ENCODE results near the gene AKR1D1. TPM values are rescaled to one million over a fixed set of nuclear protein-coding genes. Genes with fewer than 3 reads are reported as not detected.

AKR1D1 gene
- total and polyA plus RNA-seq, 2 of the 13 experiments (the other 11 are each of a cell fraction or from before 2014, with no cell fraction given): 6.9 to 37.0 TPM

DNA sequence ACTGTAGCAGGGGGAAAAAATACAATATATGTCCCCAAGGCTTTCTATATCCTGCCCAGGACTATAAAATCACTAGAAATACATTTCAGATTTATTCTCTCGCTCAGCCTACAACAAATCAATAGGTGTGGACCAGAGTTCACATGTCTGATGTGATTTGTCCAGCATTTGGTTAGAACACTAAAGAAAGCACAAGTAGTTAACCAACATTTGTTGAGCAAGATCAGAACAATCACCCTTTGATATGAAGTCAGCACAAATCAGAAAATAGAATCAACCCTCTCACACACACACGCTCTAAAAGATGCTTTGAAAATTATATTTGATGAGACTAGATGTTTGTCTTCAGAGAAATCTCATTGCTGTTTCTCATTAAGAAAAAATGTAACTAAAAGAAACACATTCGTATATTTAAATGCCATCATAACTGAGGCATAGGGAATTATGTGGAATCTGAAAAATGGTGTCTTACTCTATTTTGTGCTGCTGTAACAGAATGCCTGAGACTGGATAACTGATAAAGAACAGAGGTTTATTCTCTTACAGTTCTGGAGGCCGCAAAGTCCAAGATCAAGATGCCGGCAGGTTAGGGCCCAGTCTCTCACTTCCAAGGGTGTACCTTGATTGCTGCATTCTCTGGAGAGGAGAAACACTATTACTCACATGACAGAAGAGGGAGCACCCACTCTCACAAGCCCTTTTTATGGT, 10.5 kb downstream of the AKR1D1 start (continued):
- TF ChIP-seq, protein P1, sequence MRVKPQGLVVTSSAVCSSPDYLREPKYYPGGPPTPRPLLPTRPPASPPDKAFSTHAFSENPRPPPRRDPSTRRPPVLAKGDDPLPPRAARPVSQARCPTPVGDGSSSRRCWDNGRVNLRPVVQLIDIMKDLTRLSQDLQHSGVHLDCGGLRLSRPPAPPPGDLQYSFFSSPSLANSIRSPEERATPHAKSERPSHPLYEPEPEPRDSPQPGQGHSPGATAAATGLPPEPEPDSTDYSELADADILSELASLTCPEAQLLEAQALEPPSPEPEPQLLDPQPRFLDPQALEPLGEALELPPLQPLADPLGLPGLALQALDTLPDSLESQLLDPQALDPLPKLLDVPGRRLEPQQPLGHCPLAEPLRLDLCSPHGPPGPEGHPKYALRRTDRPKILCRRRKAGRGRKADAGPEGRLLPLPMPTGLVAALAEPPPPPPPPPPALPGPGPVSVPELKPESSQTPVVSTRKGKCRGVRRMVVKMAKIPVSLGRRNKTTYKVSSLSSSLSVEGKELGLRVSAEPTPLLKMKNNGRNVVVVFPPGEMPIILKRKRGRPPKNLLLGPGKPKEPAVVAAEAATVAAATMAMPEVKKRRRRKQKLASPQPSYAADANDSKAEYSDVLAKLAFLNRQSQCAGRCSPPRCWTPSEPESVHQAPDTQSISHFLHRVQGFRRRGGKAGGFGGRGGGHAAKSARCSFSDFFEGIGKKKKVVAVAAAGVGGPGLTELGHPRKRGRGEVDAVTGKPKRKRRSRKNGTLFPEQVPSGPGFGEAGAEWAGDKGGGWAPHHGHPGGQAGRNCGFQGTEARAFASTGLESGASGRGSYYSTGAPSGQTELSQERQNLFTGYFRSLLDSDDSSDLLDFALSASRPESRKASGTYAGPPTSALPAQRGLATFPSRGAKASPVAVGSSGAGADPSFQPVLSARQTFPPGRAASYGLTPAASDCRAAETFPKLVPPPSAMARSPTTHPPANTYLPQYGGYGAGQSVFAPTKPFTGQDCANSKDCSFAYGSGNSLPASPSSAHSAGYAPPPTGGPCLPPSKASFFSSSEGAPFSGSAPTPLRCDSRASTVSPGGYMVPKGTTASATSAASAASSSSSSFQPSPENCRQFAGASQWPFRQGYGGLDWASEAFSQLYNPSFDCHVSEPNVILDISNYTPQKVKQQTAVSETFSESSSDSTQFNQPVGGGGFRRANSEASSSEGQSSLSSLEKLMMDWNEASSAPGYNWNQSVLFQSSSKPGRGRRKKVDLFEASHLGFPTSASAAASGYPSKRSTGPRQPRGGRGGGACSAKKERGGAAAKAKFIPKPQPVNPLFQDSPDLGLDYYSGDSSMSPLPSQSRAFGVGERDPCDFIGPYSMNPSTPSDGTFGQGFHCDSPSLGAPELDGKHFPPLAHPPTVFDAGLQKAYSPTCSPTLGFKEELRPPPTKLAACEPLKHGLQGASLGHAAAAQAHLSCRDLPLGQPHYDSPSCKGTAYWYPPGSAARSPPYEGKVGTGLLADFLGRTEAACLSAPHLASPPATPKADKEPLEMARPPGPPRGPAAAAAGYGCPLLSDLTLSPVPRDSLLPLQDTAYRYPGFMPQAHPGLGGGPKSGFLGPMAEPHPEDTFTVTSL (CRISPR knock-in tag; IDR thresholded peaks at IDR 0.05; ENCODE audit: borderline replicate concordance): peak; percentile 85; the same call in 1 of the 2 replicates
- TF ChIP-seq, protein P2, sequence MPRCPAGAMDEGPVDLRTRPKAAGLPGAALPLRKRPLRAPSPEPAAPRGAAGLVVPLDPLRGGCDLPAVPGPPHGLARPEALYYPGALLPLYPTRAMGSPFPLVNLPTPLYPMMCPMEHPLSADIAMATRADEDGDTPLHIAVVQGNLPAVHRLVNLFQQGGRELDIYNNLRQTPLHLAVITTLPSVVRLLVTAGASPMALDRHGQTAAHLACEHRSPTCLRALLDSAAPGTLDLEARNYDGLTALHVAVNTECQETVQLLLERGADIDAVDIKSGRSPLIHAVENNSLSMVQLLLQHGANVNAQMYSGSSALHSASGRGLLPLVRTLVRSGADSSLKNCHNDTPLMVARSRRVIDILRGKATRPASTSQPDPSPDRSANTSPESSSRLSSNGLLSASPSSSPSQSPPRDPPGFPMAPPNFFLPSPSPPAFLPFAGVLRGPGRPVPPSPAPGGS (CRISPR knock-in tag; IDR thresholded peaks at IDR 0.05): no peak
- TF ChIP-seq FOXO1 (CRISPR knock-in tag; IDR thresholded peaks at IDR 0.05): no peak; the same call in 1 of the 2 replicates
- TF ChIP-seq ZNF550 (CRISPR knock-in tag; IDR thresholded peaks at IDR 0.05; ENCODE audit: borderline replicate concordance): no peak
- TF ChIP-seq PPARG (CRISPR knock-in tag; conservative IDR thresholded peaks at IDR 0.05): 0 out of 2 replicates have a peak, but pooled peaks have one; percentile 15
- TF ChIP-seq ONECUT2 (CRISPR knock-in tag; IDR thresholded peaks at IDR 0.05): peak; percentile 96
- peak; percentile 94 for TF ChIP-seq BCL6 (CRISPR knock-in tag; IDR thresholded peaks at IDR 0.05)
- TF ChIP-seq ZNF264 (CRISPR knock-in tag; IDR thresholded peaks at IDR 0.05): peak; percentile 53; the same call in 1 of the 2 replicates
- TF ChIP-seq CHD4 (IDR thresholded peaks at IDR 0.05; ENCODE audit: borderline replicate concordance, low read length): peak; percentile 77; the same call in 1 of the 2 replicates
- TF ChIP-seq ZNF564 (CRISPR knock-in tag; IDR thresholded peaks at IDR 0.05): peak; percentile 98
- peak; percentile 83 for TF ChIP-seq ZNF652 (CRISPR knock-in tag; IDR thresholded peaks at IDR 0.05; ENCODE audit: borderline replicate concordance, low read depth)
- TF ChIP-seq IRF2 (CRISPR knock-in tag; IDR thresholded peaks at IDR 0.05): peak; percentile 48; the same call in 1 of the 2 replicates
- TF ChIP-seq, protein P3, sequence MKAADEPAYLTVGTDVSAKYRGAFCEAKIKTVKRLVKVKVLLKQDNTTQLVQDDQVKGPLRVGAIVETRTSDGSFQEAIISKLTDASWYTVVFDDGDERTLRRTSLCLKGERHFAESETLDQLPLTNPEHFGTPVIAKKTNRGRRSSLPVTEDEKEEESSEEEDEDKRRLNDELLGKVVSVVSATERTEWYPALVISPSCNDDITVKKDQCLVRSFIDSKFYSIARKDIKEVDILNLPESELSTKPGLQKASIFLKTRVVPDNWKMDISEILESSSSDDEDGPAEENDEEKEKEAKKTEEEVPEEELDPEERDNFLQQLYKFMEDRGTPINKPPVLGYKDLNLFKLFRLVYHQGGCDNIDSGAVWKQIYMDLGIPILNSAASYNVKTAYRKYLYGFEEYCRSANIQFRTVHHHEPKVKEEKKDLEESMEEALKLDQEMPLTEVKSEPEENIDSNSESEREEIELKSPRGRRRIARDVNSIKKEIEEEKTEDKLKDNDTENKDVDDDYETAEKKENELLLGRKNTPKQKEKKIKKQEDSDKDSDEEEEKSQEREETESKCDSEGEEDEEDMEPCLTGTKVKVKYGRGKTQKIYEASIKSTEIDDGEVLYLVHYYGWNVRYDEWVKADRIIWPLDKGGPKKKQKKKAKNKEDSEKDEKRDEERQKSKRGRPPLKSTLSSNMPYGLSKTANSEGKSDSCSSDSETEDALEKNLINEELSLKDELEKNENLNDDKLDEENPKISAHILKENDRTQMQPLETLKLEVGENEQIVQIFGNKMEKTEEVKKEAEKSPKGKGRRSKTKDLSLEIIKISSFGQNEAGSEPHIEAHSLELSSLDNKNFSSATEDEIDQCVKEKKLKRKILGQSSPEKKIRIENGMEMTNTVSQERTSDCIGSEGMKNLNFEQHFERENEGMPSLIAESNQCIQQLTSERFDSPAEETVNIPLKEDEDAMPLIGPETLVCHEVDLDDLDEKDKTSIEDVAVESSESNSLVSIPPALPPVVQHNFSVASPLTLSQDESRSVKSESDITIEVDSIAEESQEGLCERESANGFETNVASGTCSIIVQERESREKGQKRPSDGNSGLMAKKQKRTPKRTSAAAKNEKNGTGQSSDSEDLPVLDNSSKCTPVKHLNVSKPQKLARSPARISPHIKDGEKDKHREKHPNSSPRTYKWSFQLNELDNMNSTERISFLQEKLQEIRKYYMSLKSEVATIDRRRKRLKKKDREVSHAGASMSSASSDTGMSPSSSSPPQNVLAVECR (CRISPR knock-in tag; IDR thresholded peaks at IDR 0.05; ENCODE audit: borderline replicate concordance): no peak; the same call in 1 of the 2 replicates
- TF ChIP-seq JARID2 (CRISPR knock-in tag; IDR thresholded peaks at IDR 0.05; ENCODE audit: insufficient replicate concordance): no peak
- TF ChIP-seq, protein P4, sequence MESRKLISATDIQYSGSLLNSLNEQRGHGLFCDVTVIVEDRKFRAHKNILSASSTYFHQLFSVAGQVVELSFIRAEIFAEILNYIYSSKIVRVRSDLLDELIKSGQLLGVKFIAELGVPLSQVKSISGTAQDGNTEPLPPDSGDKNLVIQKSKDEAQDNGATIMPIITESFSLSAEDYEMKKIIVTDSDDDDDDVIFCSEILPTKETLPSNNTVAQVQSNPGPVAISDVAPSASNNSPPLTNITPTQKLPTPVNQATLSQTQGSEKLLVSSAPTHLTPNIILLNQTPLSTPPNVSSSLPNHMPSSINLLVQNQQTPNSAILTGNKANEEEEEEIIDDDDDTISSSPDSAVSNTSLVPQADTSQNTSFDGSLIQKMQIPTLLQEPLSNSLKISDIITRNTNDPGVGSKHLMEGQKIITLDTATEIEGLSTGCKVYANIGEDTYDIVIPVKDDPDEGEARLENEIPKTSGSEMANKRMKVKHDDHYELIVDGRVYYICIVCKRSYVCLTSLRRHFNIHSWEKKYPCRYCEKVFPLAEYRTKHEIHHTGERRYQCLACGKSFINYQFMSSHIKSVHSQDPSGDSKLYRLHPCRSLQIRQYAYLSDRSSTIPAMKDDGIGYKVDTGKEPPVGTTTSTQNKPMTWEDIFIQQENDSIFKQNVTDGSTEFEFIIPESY (CRISPR knock-in tag; IDR thresholded peaks at IDR 0.05): no peak
- TF ChIP-seq FOXJ3 (CRISPR knock-in tag; IDR thresholded peaks at IDR 0.05; ENCODE audit: borderline replicate concordance): peak; percentile 83; the same call in 1 of the 2 replicates

Measured in HepG2 (cell line).